Measurements from ENCODE around the gene PCDHB3.
A peak's percentile ranks its signal among the peaks of the same experiment; 100 is the strongest.

DNA sequence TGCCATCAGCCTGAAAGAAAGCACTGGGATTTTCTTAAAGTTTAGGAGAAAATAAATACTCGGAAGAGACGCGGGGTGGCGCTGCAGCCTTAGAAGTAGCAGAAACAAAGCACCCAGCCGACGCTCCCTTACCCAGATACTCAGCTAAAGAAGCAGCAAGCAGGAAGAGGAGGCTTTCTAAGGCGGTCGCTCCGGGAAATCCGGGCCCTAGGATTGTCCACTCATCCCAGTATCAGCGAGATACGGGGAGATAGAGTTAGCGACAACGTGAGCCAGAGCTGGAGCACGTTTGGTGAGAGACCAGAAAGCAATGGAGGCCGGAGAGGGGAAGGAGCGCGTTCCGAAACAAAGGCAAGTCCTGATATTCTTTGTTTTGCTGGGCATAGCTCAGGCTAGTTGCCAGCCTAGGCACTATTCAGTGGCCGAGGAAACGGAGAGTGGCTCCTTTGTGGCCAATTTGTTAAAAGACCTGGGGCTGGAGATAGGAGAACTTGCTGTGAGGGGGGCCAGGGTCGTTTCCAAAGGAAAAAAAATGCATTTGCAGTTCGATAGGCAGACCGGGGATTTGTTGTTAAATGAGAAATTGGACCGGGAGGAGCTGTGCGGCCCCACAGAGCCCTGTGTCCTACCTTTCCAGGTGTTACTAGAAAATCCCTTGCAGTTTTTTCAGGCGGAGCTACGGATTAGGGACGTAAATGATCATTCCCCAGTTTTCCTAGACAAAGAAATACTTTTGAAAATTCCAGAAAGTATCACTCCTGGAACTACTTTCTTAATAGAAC lies 5.6 kb upstream of the PCDHB3 start, which contains the start of gene PCDHB2:
- TF ChIP-seq, protein P1, sequence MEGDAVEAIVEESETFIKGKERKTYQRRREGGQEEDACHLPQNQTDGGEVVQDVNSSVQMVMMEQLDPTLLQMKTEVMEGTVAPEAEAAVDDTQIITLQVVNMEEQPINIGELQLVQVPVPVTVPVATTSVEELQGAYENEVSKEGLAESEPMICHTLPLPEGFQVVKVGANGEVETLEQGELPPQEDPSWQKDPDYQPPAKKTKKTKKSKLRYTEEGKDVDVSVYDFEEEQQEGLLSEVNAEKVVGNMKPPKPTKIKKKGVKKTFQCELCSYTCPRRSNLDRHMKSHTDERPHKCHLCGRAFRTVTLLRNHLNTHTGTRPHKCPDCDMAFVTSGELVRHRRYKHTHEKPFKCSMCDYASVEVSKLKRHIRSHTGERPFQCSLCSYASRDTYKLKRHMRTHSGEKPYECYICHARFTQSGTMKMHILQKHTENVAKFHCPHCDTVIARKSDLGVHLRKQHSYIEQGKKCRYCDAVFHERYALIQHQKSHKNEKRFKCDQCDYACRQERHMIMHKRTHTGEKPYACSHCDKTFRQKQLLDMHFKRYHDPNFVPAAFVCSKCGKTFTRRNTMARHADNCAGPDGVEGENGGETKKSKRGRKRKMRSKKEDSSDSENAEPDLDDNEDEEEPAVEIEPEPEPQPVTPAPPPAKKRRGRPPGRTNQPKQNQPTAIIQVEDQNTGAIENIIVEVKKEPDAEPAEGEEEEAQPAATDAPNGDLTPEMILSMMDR (conservative IDR thresholded peaks at IDR 0.05 in 1 of 2, IDR thresholded peaks at IDR 0.05 in 1 of 2; ENCODE audit: extremely low read depth in 1 of 2, insufficient read depth in 1 of 2, low read depth in 1 of 2, low read length in 2 of 2), result peak; percentile 49 to 57
- no peak for TF ChIP-seq EZH2 (IDR thresholded peaks at IDR 0.05; ENCODE audit: borderline replicate concordance, low read length)

All from mammary epithelial cell (primary cell).